Measurements from ENCODE around the gene FER1L5. TPM values are rescaled to one million over a fixed set of nuclear protein-coding genes. Genes with fewer than 3 reads are reported as not detected.

FER1L5 gene
- total and polyA plus RNA-seq, 9 of the 15 experiments (the other 6 are each of a cell fraction or from before 2014, with no cell fraction given) = 0.01 TPM; not detected in 6

DNA sequence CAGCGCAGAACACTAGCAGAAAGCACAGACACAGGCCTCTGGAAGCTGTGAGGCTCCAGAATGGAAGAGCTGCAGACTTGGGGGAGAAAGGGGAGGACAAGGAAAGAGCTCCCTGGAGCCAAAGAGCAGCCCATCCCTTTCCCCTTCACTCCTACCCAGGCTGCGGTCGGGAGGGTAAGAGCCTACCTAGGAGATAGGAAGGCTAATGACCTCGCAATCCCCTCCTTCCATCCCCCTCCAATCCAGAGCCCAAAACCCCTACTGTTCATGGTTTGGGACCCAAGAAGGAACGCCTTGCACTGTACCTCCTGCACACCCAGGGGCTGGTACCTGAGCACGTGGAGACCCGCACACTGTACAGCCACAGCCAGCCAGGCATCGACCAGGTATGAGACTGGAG lies 57.5 kb downstream of the FER1L5 start (continued):
- no peak for TF ChIP-seq DMBX1 (CRISPR knock-in tag; IDR thresholded peaks at IDR 0.05; ENCODE audit: borderline replicate concordance)

DNA sequence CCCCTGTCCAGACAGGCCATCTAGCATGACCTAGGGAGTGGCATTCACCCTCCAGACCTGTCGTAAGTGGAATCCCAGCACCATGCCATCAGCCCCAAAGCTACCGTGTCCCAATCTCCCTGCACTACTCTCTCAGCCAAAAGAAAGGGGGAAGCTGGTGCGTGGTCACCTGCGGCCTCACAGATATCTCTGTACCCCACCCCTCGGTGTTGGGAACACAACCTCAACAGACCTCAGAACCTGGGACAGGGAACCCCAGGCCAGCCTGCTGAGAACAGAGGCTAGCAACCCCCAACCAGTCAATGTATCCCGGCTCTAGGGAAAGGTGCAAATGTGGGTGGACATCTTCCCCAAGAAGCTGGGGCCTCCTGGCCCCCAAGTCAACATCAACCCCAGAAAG lies 59.1 kb downstream of the FER1L5 start:
- ChIA-PET POLR2A (interaction anchor here (0.5 to 1.6 kb wide), 2 partner anchors 10 to 12 kb away, joined by 3 to 4 read pairs; no protein-coding TSS in a partner anchor), CTCF (ENCODE audit: low intra/inter-chr PET ratio) (no interaction called here)
- Histone ChIP-seq H3K4me2 (ENCODE audit: insufficient read depth, low read length) (no peak overlapping the region), H3K4me3 (no peak overlapping the region), H3K9ac (ENCODE audit: insufficient read depth in 1 of 2, low read depth in 2 of 2, low read length in 2 of 2) (0 out of 4 replicates have a peak overlapping the region, but pooled peaks of 1 of the 2 experiments have one; percentile 55), H3K27me3 (ENCODE audit: control insufficient read depth in 2 of 2, insufficient read depth in 2 of 2, low read length in 2 of 2) (0 out of 5 replicates have a peak, but pooled peaks cover 0 to 13% of the 10 kb centered on the region in 2 experiments), H3K79me2 (ENCODE audit: control insufficient read depth, insufficient read depth, low read length) (no peaks in the 10 kb centered on the region), H3K27ac (ENCODE audit: extremely low read depth, low read depth, low read length) (no peak overlapping the region), H3K36me3 (ENCODE audit: control insufficient read depth, insufficient read depth, low read length) (peaks cover 9% of the 10 kb centered on the region; the same call in 2 of the 3 replicates), H2AFZ (ENCODE audit: low read depth, low read length) (no peak overlapping the region), H3K9me1 (ENCODE audit: control insufficient read depth, insufficient read depth, low read length) (peaks cover 6% of the 10 kb centered on the region), H3K9me3 (replicated peaks; ENCODE audit: control insufficient read depth, insufficient read depth, low read depth, low read length) (no peaks in the 10 kb centered on the region), H4K20me1 (replicated peaks; ENCODE audit: control insufficient read depth, insufficient read depth, low read length) (peaks cover 5% of the 10 kb centered on the region; the same call in 1 of the 2 replicates), H3K4me1 (replicated peaks in 1 of 2; ENCODE audit: control insufficient read depth in 2 of 2, insufficient read depth in 2 of 2, low read length in 2 of 2) (no peaks in the 10 kb centered on the region)
- no TSS peak for BruUV-seq (replicated peaks)
- ATAC-seq (no peak), DNase-seq (ENCODE audit: extremely low read depth in 1 of 4, low spot score in 3 of 4) (no peak), FAIRE-seq (no peak)
- intact Hi-C loops (cut with micrococcal nuclease) (no loop called here), in situ Hi-C loops (cut with MboI) (no loop called here)
- WGBS (ENCODE audit: insufficient coverage, low coverage, missing lambda C conversion rate) = 33% methylated on average over 6 of the region's 6 CpGs
- TF ChIP-seq ZNF780A (CRISPR knock-in tag; IDR thresholded peaks at IDR 0.05) (no peak), POLR2AphosphoS5 (IDR thresholded peaks at IDR 0.05; ENCODE audit: control insufficient read depth, insufficient read depth, low read depth, low read length) (no peak), SNRNP70 (optimal IDR thresholded peaks at IDR 0.05; ENCODE audit: low read depth, low read length) (no peak), SMARCA4 (IDR thresholded peaks at IDR 0.05) (no peak)
- TF ChIP-seq, protein P1, sequence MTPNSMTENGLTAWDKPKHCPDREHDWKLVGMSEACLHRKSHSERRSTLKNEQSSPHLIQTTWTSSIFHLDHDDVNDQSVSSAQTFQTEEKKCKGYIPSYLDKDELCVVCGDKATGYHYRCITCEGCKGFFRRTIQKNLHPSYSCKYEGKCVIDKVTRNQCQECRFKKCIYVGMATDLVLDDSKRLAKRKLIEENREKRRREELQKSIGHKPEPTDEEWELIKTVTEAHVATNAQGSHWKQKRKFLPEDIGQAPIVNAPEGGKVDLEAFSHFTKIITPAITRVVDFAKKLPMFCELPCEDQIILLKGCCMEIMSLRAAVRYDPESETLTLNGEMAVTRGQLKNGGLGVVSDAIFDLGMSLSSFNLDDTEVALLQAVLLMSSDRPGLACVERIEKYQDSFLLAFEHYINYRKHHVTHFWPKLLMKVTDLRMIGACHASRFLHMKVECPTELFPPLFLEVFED (CRISPR knock-in tag; conservative IDR thresholded peaks at IDR 0.05) = no peak
- TF ChIP-seq, protein P2, sequence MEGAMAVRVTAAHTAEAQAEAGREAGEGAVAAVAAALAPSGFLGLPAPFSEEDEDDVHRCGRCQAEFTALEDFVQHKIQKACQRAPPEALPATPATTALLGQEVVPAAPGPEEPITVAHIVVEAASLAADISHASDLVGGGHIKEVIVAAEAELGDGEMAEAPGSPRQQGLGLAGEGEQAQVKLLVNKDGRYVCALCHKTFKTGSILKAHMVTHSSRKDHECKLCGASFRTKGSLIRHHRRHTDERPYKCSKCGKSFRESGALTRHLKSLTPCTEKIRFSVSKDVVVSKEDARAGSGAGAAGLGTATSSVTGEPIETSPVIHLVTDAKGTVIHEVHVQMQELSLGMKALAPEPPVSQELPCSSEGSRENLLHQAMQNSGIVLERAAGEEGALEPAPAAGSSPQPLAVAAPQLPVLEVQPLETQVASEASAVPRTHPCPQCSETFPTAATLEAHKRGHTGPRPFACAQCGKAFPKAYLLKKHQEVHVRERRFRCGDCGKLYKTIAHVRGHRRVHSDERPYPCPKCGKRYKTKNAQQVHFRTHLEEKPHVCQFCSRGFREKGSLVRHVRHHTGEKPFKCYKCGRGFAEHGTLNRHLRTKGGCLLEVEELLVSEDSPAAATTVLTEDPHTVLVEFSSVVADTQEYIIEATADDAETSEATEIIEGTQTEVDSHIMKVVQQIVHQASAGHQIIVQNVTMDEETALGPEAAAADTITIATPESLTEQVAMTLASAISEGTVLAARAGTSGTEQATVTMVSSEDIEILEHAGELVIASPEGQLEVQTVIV (CRISPR knock-in tag; IDR thresholded peaks at IDR 0.05; ENCODE audit: borderline replicate concordance) = no peak
- TF ChIP-seq, protein P3, sequence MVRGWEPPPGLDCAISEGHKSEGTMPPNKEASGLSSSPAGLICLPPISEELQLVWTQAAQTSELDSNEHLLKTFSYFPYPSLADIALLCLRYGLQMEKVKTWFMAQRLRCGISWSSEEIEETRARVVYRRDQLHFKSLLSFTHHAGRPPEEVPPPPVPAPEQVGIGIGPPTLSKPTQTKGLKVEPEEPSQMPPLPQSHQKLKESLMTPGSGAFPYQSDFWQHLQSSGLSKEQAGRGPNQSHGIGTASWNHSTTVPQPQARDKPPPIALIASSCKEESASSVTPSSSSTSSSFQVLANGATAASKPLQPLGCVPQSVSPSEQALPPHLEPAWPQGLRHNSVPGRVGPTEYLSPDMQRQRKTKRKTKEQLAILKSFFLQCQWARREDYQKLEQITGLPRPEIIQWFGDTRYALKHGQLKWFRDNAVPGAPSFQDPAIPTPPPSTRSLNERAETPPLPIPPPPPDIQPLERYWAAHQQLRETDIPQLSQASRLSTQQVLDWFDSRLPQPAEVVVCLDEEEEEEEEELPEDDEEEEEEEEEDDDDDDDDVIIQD (CRISPR knock-in tag; IDR thresholded peaks at IDR 0.05) = no peak
- TF ChIP-seq, protein P4, sequence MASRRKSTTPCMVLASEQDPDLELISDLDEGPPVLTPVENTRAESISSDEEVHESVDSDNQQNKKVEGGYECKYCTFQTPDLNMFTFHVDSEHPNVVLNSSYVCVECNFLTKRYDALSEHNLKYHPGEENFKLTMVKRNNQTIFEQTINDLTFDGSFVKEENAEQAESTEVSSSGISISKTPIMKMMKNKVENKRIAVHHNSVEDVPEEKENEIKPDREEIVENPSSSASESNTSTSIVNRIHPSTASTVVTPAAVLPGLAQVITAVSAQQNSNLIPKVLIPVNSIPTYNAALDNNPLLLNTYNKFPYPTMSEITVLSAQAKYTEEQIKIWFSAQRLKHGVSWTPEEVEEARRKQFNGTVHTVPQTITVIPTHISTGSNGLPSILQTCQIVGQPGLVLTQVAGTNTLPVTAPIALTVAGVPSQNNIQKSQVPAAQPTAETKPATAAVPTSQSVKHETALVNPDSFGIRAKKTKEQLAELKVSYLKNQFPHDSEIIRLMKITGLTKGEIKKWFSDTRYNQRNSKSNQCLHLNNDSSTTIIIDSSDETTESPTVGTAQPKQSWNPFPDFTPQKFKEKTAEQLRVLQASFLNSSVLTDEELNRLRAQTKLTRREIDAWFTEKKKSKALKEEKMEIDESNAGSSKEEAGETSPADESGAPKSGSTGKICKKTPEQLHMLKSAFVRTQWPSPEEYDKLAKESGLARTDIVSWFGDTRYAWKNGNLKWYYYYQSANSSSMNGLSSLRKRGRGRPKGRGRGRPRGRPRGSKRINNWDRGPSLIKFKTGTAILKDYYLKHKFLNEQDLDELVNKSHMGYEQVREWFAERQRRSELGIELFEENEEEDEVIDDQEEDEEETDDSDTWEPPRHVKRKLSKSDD (conservative IDR thresholded peaks at IDR 0.05; ENCODE audit: low read length) = no peak
